HepG2 (cell line): ENCODE data around the gene CNIH4. TPM values are rescaled to one million over a fixed set of nuclear protein-coding genes. Genes with fewer than 3 reads are reported as not detected.

ENCODE experiments used
- ATAC-seq: fragments of 200-7000 bp; cut with Tn5 transposase; 3 replicates; pipeline ENCODE4 v1.9.1; 2020; ENCODE audit warnings: mild to moderate bottlenecking, moderate library complexity
- BruUV-seq: library from RNA; stranded (reverse); fragments of 400-500 nt; replicated peaks from 2 replicates; lab custom pipeline; 2021; lab: Mats Ljungman, UMichigan
- CTCF ChIA-PET: fragments of 300-600 bp; formaldehyde crosslinking; extraction: SDS; loops from one replicate; lab custom pipeline; 2021; ENCODE audit warnings: low total read pairs, inconsistent platforms, low intra/inter-chr PET ratio; lab: Yijun Ruan, JAX
- POLR2A ChIA-PET: fragments of 350-600 bp; sonication (Branson Sonifier 250); formaldehyde crosslinking; loops from one replicate; lab custom pipeline; 2020; ENCODE audit warnings: antibody characterized with exemption, inconsistent platforms; lab: Yijun Ruan, JAX
- DNase-seq: peaks from one replicate; pipeline ENCODE4 v3.0.0-alpha.2; 2015; ENCODE audit warnings: low spot score
- FAIRE-seq: peaks from 3 replicates; lab custom pipeline; 2011; peaks lifted over from hg19 to GRCh38; lab: Jason Lieb, UNC
- H2AFZ ChIP-seq: one replicate; pipeline ENCODE4 v1.6.1; 2011; ENCODE audit warnings: low read length, inconsistent platforms
- H3K27ac ChIP-seq: fragments of 300-600 bp; 3 replicates; pipeline ENCODE4 v1.8.0; 2011; ENCODE audit warnings: mixed run types, mild to moderate bottlenecking, mixed read lengths, low read length, inconsistent platforms; ENCODE audit not compliant: insufficient read depth; ENCODE audit errors: extremely low read length
- H3K27me3 ChIP-seq, 2 experiments: fragments of 200-600 bp in 1 of 2; 2 replicates in 1 of 2; 3 replicates in 1 of 2; pipeline versions ENCODE4 v1.6.0 to v1.8.0; 2011; ENCODE audit warnings: low read length in 2 of 2, mild to moderate bottlenecking in 2 of 2, moderate library complexity in 2 of 2, inconsistent platforms in 1 of 2; ENCODE audit not compliant: insufficient read depth in 2 of 2, control insufficient read depth in 1 of 2
- H3K36me3 ChIP-seq, 2 experiments: fragments of 200-600 bp in 1 of 2; replicated peaks in 1 of 2; 2 replicates in 1 of 2; 3 replicates in 1 of 2; pipeline versions ENCODE4 v1.5.1 to v1.8.0; 2011; ENCODE audit warnings: low read length in 2 of 2, inconsistent platforms in 1 of 2; ENCODE audit not compliant: insufficient read depth in 2 of 2, control insufficient read depth in 1 of 2
- H3K4me1 ChIP-seq: 2 replicates; pipeline ENCODE4 v1.5.1; 2012; ENCODE audit warnings: low read length, inconsistent platforms; ENCODE audit not compliant: insufficient read depth
- H3K4me2 ChIP-seq: 2 replicates; pipeline ENCODE4 v1.6.0; 2011; ENCODE audit warnings: low read depth, low read length, inconsistent platforms
- H3K4me3 ChIP-seq, 3 experiments: fragments of 200-600 bp in 1 of 3; sonication (generic), shearing (Covaris generic) in 1 of 3; replicated peaks in 1 of 3; 2 replicates each; pipeline ENCODE4 v1.5.1; 2011 to 2016; ENCODE audit warnings: low read length in 3 of 3, inconsistent platforms in 2 of 3, low read depth in 2 of 3, mild to moderate bottlenecking in 2 of 3, control low read depth in 1 of 3, mixed read lengths in 1 of 3; ENCODE audit not compliant: insufficient read depth in 1 of 3
- H3K79me2 ChIP-seq: one replicate; pipeline ENCODE4 v1.6.1; 2011; ENCODE audit warnings: low read length, inconsistent platforms; ENCODE audit not compliant: insufficient read depth
- H3K9ac ChIP-seq: 2 replicates; pipeline ENCODE4 v1.6.0; 2011; ENCODE audit warnings: mild to moderate bottlenecking, low read depth, low read length, inconsistent platforms; ENCODE audit not compliant: insufficient read depth
- H3K9me3 ChIP-seq: 2 replicates; pipeline ENCODE4 v1.5.1; 2012; ENCODE audit warnings: mild to moderate bottlenecking, low read length
- H4K20me1 ChIP-seq: 2 replicates; pipeline ENCODE4 v1.6.0; 2011; ENCODE audit warnings: inconsistent platforms, mild to moderate bottlenecking, low read length, moderate library complexity; ENCODE audit not compliant: insufficient read depth
- HNF1A ChIP-seq, 2 experiments: sonication (generic) in 1 of 2; formaldehyde crosslinking in 1 of 2; IDR thresholded peaks; 2 replicates each; pipeline versions ENCODE4 v1.4.0 to v1.6.1; 2016 to 2020; ENCODE audit warnings: borderline replicate concordance in 1 of 2, low read depth in 1 of 2, mild to moderate bottlenecking in 1 of 2, missing genetic modification reagents in 1 of 2
- MAFF ChIP-seq: IDR thresholded peaks from 2 replicates; pipeline ENCODE4 v1.6.1; 2011; ENCODE audit warnings: low read depth, low read length, improper control_type of control experiment
- MAFK ChIP-seq, 2 experiments: IDR thresholded peaks in 1 of 2; conservative IDR thresholded peaks in 1 of 2; 2 replicates each; pipeline ENCODE4 v1.6.1; 2011; ENCODE audit warnings: improper control_type of control experiment in 2 of 2, low read length in 2 of 2
- NCOA2 ChIP-seq: sonication (generic); formaldehyde crosslinking; IDR thresholded peaks from 2 replicates; pipeline ENCODE4 v1.8.0; 2022; ENCODE audit warnings: inconsistent platforms
- PBX3 ChIP-seq: sonication (generic); formaldehyde crosslinking; IDR thresholded peaks from 2 replicates; pipeline ENCODE4 v1.8.1; 2023; ENCODE audit warnings: missing genetic modification reagents, inconsistent platforms, borderline replicate concordance
- PHF5A ChIP-seq: IDR thresholded peaks from one replicate; pipeline ENCODE4 v1.6.1; 2018; ENCODE audit warnings: low read depth, missing genetic modification reagents; ENCODE audit not compliant: unreplicated experiment
- TP53 ChIP-seq: sonication (generic); formaldehyde crosslinking; conservative IDR thresholded peaks from 2 replicates; pipeline ENCODE4 v1.4.0; 2020; ENCODE audit warnings: missing genetic modification reagents
- XRCC5 ChIP-seq: fragments of 200-400 bp; formaldehyde crosslinking; optimal IDR thresholded peaks from 2 replicates; pipeline ENCODE3; 2017; ENCODE audit warnings: mild to moderate bottlenecking, low read length
- YEATS2 ChIP-seq: sonication (generic); formaldehyde crosslinking; IDR thresholded peaks from 2 replicates; pipeline ENCODE4 v1.4.0; 2020; ENCODE audit warnings: missing genetic modification reagents, borderline replicate concordance
- ZFAT ChIP-seq: sonication (generic); formaldehyde crosslinking; conservative IDR thresholded peaks from 2 replicates; pipeline ENCODE4 v1.8.1; 2023; ENCODE audit warnings: missing genetic modification reagents, inconsistent platforms
- ZNF30 ChIP-seq: sonication (generic); formaldehyde crosslinking; IDR thresholded peaks from 2 replicates; pipeline ENCODE4 v1.5.0; 2020; ENCODE audit warnings: mild to moderate bottlenecking, missing genetic modification reagents
- ZNF563 ChIP-seq: sonication (generic); formaldehyde crosslinking; IDR thresholded peaks from 2 replicates; pipeline ENCODE4 v1.8.0; 2022; ENCODE audit warnings: mild to moderate bottlenecking, moderate library complexity, missing genetic modification reagents
- ZNF773 ChIP-seq: sonication (generic); formaldehyde crosslinking; IDR thresholded peaks from 2 replicates; pipeline ENCODE4 v1.4.0; 2020; ENCODE audit warnings: missing genetic modification reagents, borderline replicate concordance
- WGBS: methylation state at CpG from one replicate; pipeline ENCODE4 v1.1.6; 2017; ENCODE audit warnings: low lambda C conversion rate; 5-methylcytosine and 5-hydroxymethylcytosine counted together
- in situ Hi-C: cut with HindIII; loops from 2 replicates; pipeline ENCODE4 v1.10.0; 2017; ENCODE audit warnings: low pct_unique_long_range_greater_than_20kb; ENCODE audit not compliant: extremely low pct_ligation_motif_present
- intact Hi-C: fragments of 100-400 bp; cut with micrococcal nuclease; formaldehyde crosslinking; loops from one replicate; pipeline ENCODE4 v1.10.0; 2022; ENCODE audit not compliant: unreplicated experiment
- polyA plus RNA-seq, 8 experiments: library from polyadenylated mRNA; depleted of rRNA in 3 of 8; stranded (reverse) in 7 of 8; unstranded in 1 of 8; fragments of >200 nt; fragmentation: Illumina TruSeq in 4 of 8; extraction: Trizol in 4 of 8; gene quantifications; 2 replicates each; pipeline versions ENCODE4 v1.2.1 to v1.2.3, GENCODE V29; 2011 to 2016; ENCODE audit warnings: low read depth in 4 of 8, missing spikeins in 1 of 8, mixed read lengths in 1 of 8; ENCODE audit not compliant: insufficient read depth in 1 of 8
- total RNA-seq, 5 experiments: library from RNA; depleted of rRNA; stranded (reverse); fragments of >200 nt; fragmentation: Illumina TruSeq; extraction: Trizol; gene quantifications; 2 replicates each; pipeline ENCODE4 v1.2.3, GENCODE V29; 2016; ENCODE audit warnings: low read depth in 1 of 5
- TF ChIP-seq, protein P1 (sequence below): sonication (generic); formaldehyde crosslinking; IDR thresholded peaks from 2 replicates; pipeline ENCODE4; 2020; ENCODE audit warnings: missing genetic modification reagents, mild to moderate bottlenecking, borderline replicate concordance

Gene CNIH4
- total and polyA plus RNA-seq, 2 of the 13 experiments (the other 11 are each of a cell fraction or from before 2014, with no cell fraction given): 51.8 to 52.9 TPM

DNA sequence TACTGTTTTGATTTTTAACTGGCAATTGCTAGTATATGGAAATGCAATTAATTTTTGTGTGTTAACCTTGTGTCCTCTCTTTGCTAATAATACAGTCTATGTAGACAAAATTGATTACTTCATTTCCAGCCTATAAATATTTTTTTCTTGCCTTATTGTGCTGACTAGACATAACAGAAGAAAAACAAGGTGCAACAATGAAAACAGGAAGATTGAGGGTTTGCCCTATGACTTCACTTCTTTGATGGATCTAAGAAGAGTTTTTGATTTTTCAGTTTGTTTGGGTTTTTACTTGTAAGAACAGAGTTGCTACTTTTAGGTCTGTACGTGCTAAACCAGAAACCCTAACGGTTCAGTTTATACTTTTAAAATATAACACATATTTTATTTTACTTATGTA lies 8.5 kb upstream of the CNIH4 start:
- ATAC-seq (no peak), DNase-seq (no peak)
- H3K36me3 ChIP-seq: no peaks in the 10 kb centered on the region
- TF ChIP-seq YEATS2 (CRISPR knock-in tag) (no peak), TP53 (CRISPR knock-in tag) (no peak), ZNF30 (CRISPR knock-in tag) (no peak), ZFAT (CRISPR knock-in tag) (no peak), MAFK (conservative IDR thresholded peaks at IDR 0.05 in 1 of 2, IDR thresholded peaks at IDR 0.05 in 1 of 2; ENCODE audit: low read length in 2 of 2) (peak; percentile 90 to 95), MAFF (peak; percentile 92), XRCC5 (no peak), PHF5A (CRISPR knock-in tag) (no peak), ZNF563 (CRISPR knock-in tag) (no peak), ZNF773 (CRISPR knock-in tag) (no peak), NCOA2 (CRISPR knock-in tag) (no peak), PBX3 (no peak), HNF1A (IDR thresholded peaks at IDR 0.05; ENCODE audit: low read depth) (no peak), HNF1A (CRISPR knock-in tag; IDR thresholded peaks at IDR 0.05; ENCODE audit: borderline replicate concordance) (no peak)
- TF ChIP-seq, protein P1, sequence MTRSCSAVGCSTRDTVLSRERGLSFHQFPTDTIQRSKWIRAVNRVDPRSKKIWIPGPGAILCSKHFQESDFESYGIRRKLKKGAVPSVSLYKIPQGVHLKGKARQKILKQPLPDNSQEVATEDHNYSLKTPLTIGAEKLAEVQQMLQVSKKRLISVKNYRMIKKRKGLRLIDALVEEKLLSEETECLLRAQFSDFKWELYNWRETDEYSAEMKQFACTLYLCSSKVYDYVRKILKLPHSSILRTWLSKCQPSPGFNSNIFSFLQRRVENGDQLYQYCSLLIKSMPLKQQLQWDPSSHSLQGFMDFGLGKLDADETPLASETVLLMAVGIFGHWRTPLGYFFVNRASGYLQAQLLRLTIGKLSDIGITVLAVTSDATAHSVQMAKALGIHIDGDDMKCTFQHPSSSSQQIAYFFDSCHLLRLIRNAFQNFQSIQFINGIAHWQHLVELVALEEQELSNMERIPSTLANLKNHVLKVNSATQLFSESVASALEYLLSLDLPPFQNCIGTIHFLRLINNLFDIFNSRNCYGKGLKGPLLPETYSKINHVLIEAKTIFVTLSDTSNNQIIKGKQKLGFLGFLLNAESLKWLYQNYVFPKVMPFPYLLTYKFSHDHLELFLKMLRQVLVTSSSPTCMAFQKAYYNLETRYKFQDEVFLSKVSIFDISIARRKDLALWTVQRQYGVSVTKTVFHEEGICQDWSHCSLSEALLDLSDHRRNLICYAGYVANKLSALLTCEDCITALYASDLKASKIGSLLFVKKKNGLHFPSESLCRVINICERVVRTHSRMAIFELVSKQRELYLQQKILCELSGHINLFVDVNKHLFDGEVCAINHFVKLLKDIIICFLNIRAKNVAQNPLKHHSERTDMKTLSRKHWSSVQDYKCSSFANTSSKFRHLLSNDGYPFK (CRISPR knock-in tag): no peak
- TF ChIP-seq, all 625 proteins: peak for 2
- no peak overlapping the region for H3K4me2 ChIP-seq
- CTCF ChIA-PET: no interaction called here
- H3K79me2 ChIP-seq: no peaks in the 10 kb centered on the region
- no peaks in the 10 kb centered on the region for H4K20me1 ChIP-seq
- no peaks in the 10 kb centered on the region for H3K27me3 ChIP-seq
- no peak for FAIRE-seq
- no peak overlapping the region for H3K9ac ChIP-seq
- H3K27ac ChIP-seq: no peak overlapping the region
- in situ Hi-C loops: no loop called here
- peaks cover 14% of the 10 kb centered on the region for H3K9me3 ChIP-seq
- no peak overlapping the region for H2AFZ ChIP-seq
- 62% methylated on average over 2 of the region's 2 CpGs for WGBS
- no TSS peak for BruUV-seq
- H3K4me3 ChIP-seq: no peak overlapping the region
- no peaks in the 10 kb centered on the region for H3K4me1 ChIP-seq
- POLR2A ChIA-PET: no interaction called here
- intact Hi-C loops: no loop called here
